GM12878 (cell line): ENCODE results near the gene TMEM259. TPM values are rescaled to one million over a fixed set of nuclear protein-coding genes. Genes with fewer than 3 reads are reported as not detected.

Experiments used
- BCLAF1 ChIP-seq: fragments of 450-650 bp; IDR thresholded peaks from 2 replicates; pipeline ENCODE4 v1.6.1; 2017; ENCODE audit warnings: antibody characterized with exemption, mild to moderate bottlenecking, moderate library complexity
- CBX3 ChIP-seq: fragments of 200-600 bp; sonication (generic); IDR thresholded peaks from 2 replicates; pipeline ENCODE4 v1.6.1; 2016; ENCODE audit warnings: low read depth, borderline replicate concordance
- CEBPB ChIP-seq, 2 experiments: fragments of 150-350 bp in 1 of 2; IDR thresholded peaks; 2 replicates each; pipeline ENCODE4 v1.6.1; 2012 to 2014; ENCODE audit warnings: low read depth in 2 of 2, low read length in 2 of 2, borderline replicate concordance in 1 of 2, inconsistent platforms in 1 of 2
- CHD4 ChIP-seq: fragments of 200-600 bp; sonication (generic); IDR thresholded peaks from 2 replicates; pipeline ENCODE4 v1.6.1; 2016; ENCODE audit warnings: mild to moderate bottlenecking
- E2F4 ChIP-seq: IDR thresholded peaks from 2 replicates; pipeline ENCODE4 v1.6.1; 2012; ENCODE audit warnings: low read depth, low read length, improper control_type of control experiment
- ETV6 ChIP-seq, 2 experiments: fragments of 450-650 bp in 1 of 2; IDR thresholded peaks in 1 of 2; conservative IDR thresholded peaks in 1 of 2; 2 replicates each; pipeline ENCODE4 v1.6.1; 2014; ENCODE audit warnings: antibody characterized with exemption in 1 of 2, borderline replicate concordance in 1 of 2, low read depth in 1 of 2, mild to moderate bottlenecking in 1 of 2, moderate library complexity in 1 of 2
- KAT2A ChIP-seq: conservative IDR thresholded peaks from 2 replicates; pipeline ENCODE4 v1.6.1; 2011; ENCODE audit warnings: low read depth, low read length; ENCODE audit not compliant: control insufficient read depth
- MEF2B ChIP-seq: fragments of 450-650 bp; IDR thresholded peaks from 2 replicates; pipeline ENCODE4 v1.6.1; 2018; ENCODE audit warnings: mild to moderate bottlenecking, moderate library complexity; ENCODE audit not compliant: partially characterized antibody, poor library complexity, severe bottlenecking
- MTA2 ChIP-seq: fragments of 450-650 bp; IDR thresholded peaks from 2 replicates; pipeline ENCODE4 v1.6.1; 2016; ENCODE audit warnings: low read depth, mild to moderate bottlenecking, moderate library complexity
- MTA3 ChIP-seq: IDR thresholded peaks from 2 replicates; pipeline ENCODE4 v1.6.1; 2012; ENCODE audit warnings: low read length, inconsistent platforms, borderline replicate concordance
- NFYB ChIP-seq: IDR thresholded peaks from 2 replicates; pipeline ENCODE4 v1.6.1; 2011; ENCODE audit warnings: low read depth, mild to moderate bottlenecking, low read length, improper control_type of control experiment, moderate library complexity; ENCODE audit not compliant: insufficient read depth
- NKRF ChIP-seq: fragments of 450-650 bp; conservative IDR thresholded peaks from 2 replicates; pipeline ENCODE4 v1.6.1; 2017; ENCODE audit warnings: mild to moderate bottlenecking, moderate library complexity
- NR2C2 ChIP-seq: IDR thresholded peaks from 2 replicates; pipeline ENCODE4 v1.6.1; 2011; ENCODE audit warnings: borderline replicate concordance, low read depth; ENCODE audit not compliant: control insufficient read depth, insufficient read length
- NRF1 ChIP-seq: conservative IDR thresholded peaks from 2 replicates; pipeline ENCODE4 v1.6.1; 2011; ENCODE audit warnings: mild to moderate bottlenecking, low read depth, low read length, improper control_type of control experiment
- RCOR1 ChIP-seq: conservative IDR thresholded peaks from 2 replicates; pipeline ENCODE4 v1.6.1; 2012; ENCODE audit warnings: low read depth, low read length, improper control_type of control experiment
- RELB ChIP-seq: fragments of 450-650 bp; IDR thresholded peaks from 2 replicates; pipeline ENCODE4 v1.6.1; 2017; ENCODE audit warnings: low read depth, mild to moderate bottlenecking, moderate library complexity
- RUNX3 ChIP-seq: IDR thresholded peaks from 2 replicates; pipeline ENCODE4 v1.6.1; 2012; ENCODE audit warnings: low read length, inconsistent platforms
- SIX5 ChIP-seq: IDR thresholded peaks from 2 replicates; pipeline ENCODE4 v1.6.1; 2011; ENCODE audit warnings: mild to moderate bottlenecking, low read depth, low read length, moderate library complexity; ENCODE audit not compliant: severe bottlenecking
- SUPT20H ChIP-seq: IDR thresholded peaks from 2 replicates; pipeline ENCODE4 v1.6.1; 2011; ENCODE audit warnings: low read depth, mild to moderate bottlenecking, low read length, moderate library complexity, borderline replicate concordance; ENCODE audit not compliant: control insufficient read depth
- TAF1 ChIP-seq: IDR thresholded peaks from 2 replicates; pipeline ENCODE4 v1.6.1; 2011; ENCODE audit warnings: mild to moderate bottlenecking, low read depth, low read length, borderline replicate concordance
- TBL1XR1 ChIP-seq: IDR thresholded peaks from 2 replicates; pipeline ENCODE4 v1.6.1; 2012; ENCODE audit warnings: low read depth, low read length, improper control_type of control experiment
- YBX1 ChIP-seq: fragments of 450-650 bp; IDR thresholded peaks from 2 replicates; pipeline ENCODE4 v1.6.1; 2016; ENCODE audit warnings: antibody characterized with exemption
- ZNF384 ChIP-seq: IDR thresholded peaks from 2 replicates; pipeline ENCODE4 v1.6.1; 2012; ENCODE audit warnings: low read depth, mild to moderate bottlenecking, low read length, improper control_type of control experiment, borderline replicate concordance
- polyA plus RNA-seq, 11 experiments: library from polyadenylated mRNA; depleted of rRNA in 4 of 11; unstranded in 6 of 11; stranded (reverse) in 5 of 11; fragments of >200 nt; fragmentation: Nextera tagmentation in 4 of 11; fragmentation: Illumina TruSeq in 1 of 11; extraction: Ambion mirVana in 4 of 11; extraction: Trizol in 1 of 11; gene quantifications; 1 replicate in 1 of 11; 2 replicates in 10 of 11; pipeline versions ENCODE4 v1.2.1 to v1.2.3, GENCODE V29; 2011 to 2016; ENCODE audit warnings: inconsistent platforms in 2 of 11, missing spikeins in 2 of 11, low read depth in 1 of 11
- total RNA-seq, 4 experiments: library from RNA; depleted of rRNA in 3 of 4; stranded (reverse); fragments of >200 nt in 3 of 4; fragmentation: Illumina TruSeq in 1 of 4; extraction: Trizol in 1 of 4; gene quantifications; 2 replicates each; pipeline versions ENCODE4 v1.2.1 to v1.2.3, GENCODE V29; 2013 to 2021

TMEM259 gene
- total and polyA plus RNA-seq, 10 of the 15 experiments (the other 5 are each of a cell fraction or from before 2014, with no cell fraction given): 0.43 to 184 (median 62.0) TPM

GRCh38 chr19:1020868-1021425, at the start of gene TMEM259 (continued):
- TF ChIP-seq CBX3 (no peak), NKRF (peak; percentile 91), MTA2 (no peak), CEBPB (IDR thresholded peaks at IDR 0.05; ENCODE audit: borderline replicate concordance in 1 of 2, low read depth in 2 of 2, low read length in 2 of 2) (no peak), SUPT20H (no peak), E2F4 (no peak), RELB (no peak), RUNX3 (no peak), BCLAF1 (peak; percentile 72), TBL1XR1 (no peak), MTA3 (no peak), SIX5 (peak; percentile 38), ETV6 (conservative IDR thresholded peaks at IDR 0.05 in 1 of 2, IDR thresholded peaks at IDR 0.05 in 1 of 2; ENCODE audit: borderline replicate concordance in 1 of 2, low read depth in 1 of 2) (no peak), NR2C2 (no peak), RCOR1 (no peak), TAF1 (peak; percentile 97), NFYB (no peak), CHD4 (no peak), KAT2A (no peak), NRF1 (0 out of 2 replicates have a peak, but pooled peaks have one; percentile 18), YBX1 (no peak), ZNF384 (no peak), MEF2B (no peak)
